HL-60 (cell line): ENCODE results near the gene FOXA2.

Experiments used
- CTCF ChIP-seq: IDR thresholded peaks from one replicate; pipeline ENCODE4 v1.5.1; 2011; ENCODE audit warnings: low read length, control low read depth, inconsistent platforms; ENCODE audit not compliant: insufficient read depth
- SPI1 ChIP-seq: IDR thresholded peaks from 2 replicates; pipeline ENCODE4 v1.6.1; 2012; ENCODE audit warnings: low read depth, mild to moderate bottlenecking, borderline replicate concordance

GRCh38 chr20:22601361-22602141, 17.2 kb upstream of the FOXA2 start:
- TF ChIP-seq CTCF (no peak), SPI1 (no peak)
